Ovary (tissue), 9 donors: ENCODE measurements around the gene ZNF367. TPM values are rescaled to one million over a fixed set of nuclear protein-coding genes. Genes with fewer than 3 reads are reported as not detected.

Source experiments
- DNase-seq, 5 donors: peaks; one replicate each; pipeline ENCODE4 v3.0.0-alpha.2; 2019 to 2020
- H3K27ac ChIP-seq, 2 donors: fragments of 200-600 bp; one replicate each; pipeline versions ENCODE4 v1.5.1 to v1.8.0; 2019 to 2022
- H3K27me3 ChIP-seq: fragments of 200-600 bp; one replicate; pipeline ENCODE4 v1.8.0; 2022
- H3K36me3 ChIP-seq: fragments of 200-600 bp; sonication (generic); one replicate; pipeline ENCODE4 v1.5.1; 2019
- H3K4me1 ChIP-seq: one replicate; pipeline ENCODE4 v1.8.1; 2013; ENCODE audit warnings: mild to moderate bottlenecking, moderate library complexity; ENCODE audit not compliant: insufficient read depth
- H3K4me3 ChIP-seq: fragments of 200-600 bp; sonication (generic); one replicate; pipeline ENCODE4 v1.5.1; 2017
- H3K9me3 ChIP-seq, 2 donors: fragments of 200-600 bp in 1 of 2; sonication (generic) in 1 of 2; one replicate each; pipeline versions ENCODE4 v1.5.1 to v1.8.1; 2013 to 2019; ENCODE audit warnings: mild to moderate bottlenecking in 1 of 2, moderate library complexity in 1 of 2
- EP300 ChIP-seq: sonication (generic); formaldehyde crosslinking; IDR thresholded peaks from one replicate; pipeline ENCODE4 v1.6.1; 2017; ENCODE audit warnings: antibody characterized with exemption
- POLR2A ChIP-seq: fragments of 450-650 bp; IDR thresholded peaks from one replicate; pipeline ENCODE4 v1.6.1; 2017; ENCODE audit warnings: antibody characterized with exemption, mild to moderate bottlenecking, moderate library complexity
- WGBS, 3 donors: extraction: QIAGEN DNeasy Blood & Tissue Kit in 1 of 3; methylation state at CpG; one replicate each; pipeline versions ENCODE4 v1.1.5 to v1.1.7; 2013 to 2017; 5-methylcytosine and 5-hydroxymethylcytosine counted together
- intact Hi-C, 4 donors: fragments of 100-400 bp; cut with DNase I; formaldehyde crosslinking; loops; one replicate each; pipeline versions ENCODE4 v1.11.0 to v1.15.1; 2022 to 2023
- polyA plus RNA-seq, 2 donors: library from polyadenylated mRNA; stranded (reverse); fragments of 200-250 nt in 1 of 2; fragments of 350-450 nt in 1 of 2; fragmentation: Illumina TruSeq in 1 of 2; extraction: RNeasy Lipid Tissue Mini Kit (QIAGEN cat#74804) in 1 of 2; gene quantifications; one replicate each; pipeline ENCODE4 v1.2.3, GENCODE V29; 2013 to 2014
- total RNA-seq, 7 donors: library from RNA; depleted of rRNA in 2 of 7; stranded (reverse); fragments of >200 nt in 2 of 7; fragmentation: NEBNext Ultra II Directional in 3 of 7; extraction: Animal tissue kit (Norgen Biotek cat#: 25700) in 3 of 7; gene quantifications; one replicate each; pipeline versions ENCODE4 v1.1.0 to v1.2.4, GENCODE V29; 2016 to 2023
- TF ChIP-seq, protein P1 (sequence below), 3 donors: fragments of 450-650 bp in 2 of 3; fragments of 200-600 bp in 1 of 3; IDR thresholded peaks; one replicate each; pipeline versions ENCODE4 v1.5.1 to v1.8.0; 2016 to 2022; ENCODE audit warnings: antibody characterized with exemption in 3 of 3, mild to moderate bottlenecking in 1 of 3
- donor health status: DM: no; HTN: no; CAD: no; lungs with moderate emphysema.
- donor health status: DM: no; HTN: no; CAD: no.
- donor health status: Bipolar disorder and iron deficiency.
- donor health status: DM: yes; HTN: yes; CAD: no.
- donor health status: DM: no; HTN: no; CAD: no.
- donor health status: DM: yes; HTN: yes; CAD: no.

The ZNF367 gene
- total and polyA plus RNA-seq, 9 donors, result 1.1 to 2.4 (median 1.6) TPM

DNA sequence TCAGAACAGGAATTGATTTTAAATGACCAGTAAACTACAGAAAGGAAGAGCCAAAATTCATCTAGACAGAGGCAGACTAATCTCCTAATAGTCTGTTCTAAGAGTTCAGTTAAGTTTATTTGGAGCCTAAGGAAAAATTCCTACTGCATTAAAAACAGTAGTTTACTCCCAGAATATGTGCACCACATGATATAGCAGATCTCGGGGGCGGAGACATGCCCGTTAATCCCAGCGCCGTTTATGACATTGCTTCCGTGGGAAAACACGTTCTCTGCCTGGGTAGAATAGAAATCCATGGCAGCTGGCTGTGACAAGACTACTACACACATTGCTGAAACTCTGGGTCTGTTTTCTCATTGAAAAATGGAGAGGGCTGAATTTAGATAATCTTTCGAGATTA, 43.2 kb upstream of the ZNF367 start:
- Histone ChIP-seq H3K36me3 (no peaks in the 10 kb centered on the region), H3K4me3 (no peak overlapping the region), H3K4me1 (no peaks in the 10 kb centered on the region), H3K27ac (no peak overlapping the region), H3K9me3 (no peaks in the 10 kb centered on the region), H3K27me3 (no peaks in the 10 kb centered on the region)
- no peak for DNase-seq
- TF ChIP-seq POLR2A, result no peak
- TF ChIP-seq EP300, result no peak
- TF ChIP-seq, protein P1, sequence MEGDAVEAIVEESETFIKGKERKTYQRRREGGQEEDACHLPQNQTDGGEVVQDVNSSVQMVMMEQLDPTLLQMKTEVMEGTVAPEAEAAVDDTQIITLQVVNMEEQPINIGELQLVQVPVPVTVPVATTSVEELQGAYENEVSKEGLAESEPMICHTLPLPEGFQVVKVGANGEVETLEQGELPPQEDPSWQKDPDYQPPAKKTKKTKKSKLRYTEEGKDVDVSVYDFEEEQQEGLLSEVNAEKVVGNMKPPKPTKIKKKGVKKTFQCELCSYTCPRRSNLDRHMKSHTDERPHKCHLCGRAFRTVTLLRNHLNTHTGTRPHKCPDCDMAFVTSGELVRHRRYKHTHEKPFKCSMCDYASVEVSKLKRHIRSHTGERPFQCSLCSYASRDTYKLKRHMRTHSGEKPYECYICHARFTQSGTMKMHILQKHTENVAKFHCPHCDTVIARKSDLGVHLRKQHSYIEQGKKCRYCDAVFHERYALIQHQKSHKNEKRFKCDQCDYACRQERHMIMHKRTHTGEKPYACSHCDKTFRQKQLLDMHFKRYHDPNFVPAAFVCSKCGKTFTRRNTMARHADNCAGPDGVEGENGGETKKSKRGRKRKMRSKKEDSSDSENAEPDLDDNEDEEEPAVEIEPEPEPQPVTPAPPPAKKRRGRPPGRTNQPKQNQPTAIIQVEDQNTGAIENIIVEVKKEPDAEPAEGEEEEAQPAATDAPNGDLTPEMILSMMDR (IDR thresholded peaks at IDR 0.05), result no peak
- WGBS, 3 donors, result 88 to 90% (median 88%) methylated on average over 8 of the region's 8 CpGs
- intact Hi-C loops, result loop anchor here in 1 of 4 donors (10.0 kb wide), 1 partner anchor 163 kb away; no protein-coding TSS in a partner anchor

DNA sequence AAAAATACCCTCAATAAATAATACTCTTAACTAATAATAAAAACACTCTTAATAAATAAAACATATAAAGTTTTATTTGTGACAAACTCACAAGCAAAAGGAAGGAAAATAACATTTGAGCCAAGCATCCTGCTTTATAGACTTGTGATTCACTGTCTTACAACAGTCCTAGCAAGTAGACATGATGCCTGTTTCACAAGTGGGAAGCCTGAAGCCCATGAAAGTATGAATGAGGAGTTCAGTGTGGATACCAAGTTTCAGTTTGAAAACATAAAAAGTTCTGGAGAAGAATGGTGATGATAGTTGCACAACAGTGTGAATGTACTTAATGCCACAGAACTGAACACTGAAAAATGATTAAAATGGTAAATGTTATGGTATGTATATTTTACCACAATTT, 42.7 kb upstream of the ZNF367 start:
- H3K36me3 ChIP-seq, result no peaks in the 10 kb centered on the region
- no peaks in the 10 kb centered on the region for H3K9me3 ChIP-seq
- no peak overlapping the region for H3K27ac ChIP-seq
- intact Hi-C loops, result loop anchor here in 1 of 4 donors (10.0 kb wide), 1 partner anchor 164 kb away; no protein-coding TSS in a partner anchor
- no peaks in the 10 kb centered on the region for H3K4me1 ChIP-seq
- DNase-seq, result no peak
- TF ChIP-seq POLR2A (no peak), EP300 (no peak)
- TF ChIP-seq, protein P1 (IDR thresholded peaks at IDR 0.05), result no peak
- H3K4me3 ChIP-seq, result no peak overlapping the region
- no peaks in the 10 kb centered on the region for H3K27me3 ChIP-seq

DNA sequence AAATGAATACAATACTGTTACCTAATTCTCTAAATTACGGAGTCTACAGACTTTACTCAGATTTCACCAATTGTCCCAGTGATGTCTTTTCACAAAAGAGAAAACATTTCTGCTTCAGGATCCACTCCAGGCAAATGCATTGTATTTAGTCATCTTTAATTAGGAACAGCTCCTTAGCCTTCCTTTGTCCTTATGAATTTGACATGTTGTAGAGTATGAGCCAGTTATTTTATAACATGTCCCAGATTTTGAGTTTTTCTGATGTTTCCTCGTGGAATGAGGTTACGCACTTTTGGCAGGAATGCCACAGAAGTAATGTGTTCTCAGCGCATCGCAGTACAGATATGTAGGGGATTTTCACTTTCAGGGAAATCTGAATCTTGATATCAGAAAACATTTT, 42.3 kb upstream of the ZNF367 start:
- H3K4me3 ChIP-seq, result no peak overlapping the region
- no peaks in the 10 kb centered on the region for H3K9me3 ChIP-seq
- 75 to 90% (median 86%) methylated on average over 5 of the region's 5 CpGs for WGBS, 3 donors
- H3K36me3 ChIP-seq, result no peaks in the 10 kb centered on the region
- H3K27me3 ChIP-seq, result no peaks in the 10 kb centered on the region
- TF ChIP-seq, protein P1 (IDR thresholded peaks at IDR 0.05), result no peak
- H3K4me1 ChIP-seq, result no peaks in the 10 kb centered on the region
- no peak overlapping the region for H3K27ac ChIP-seq
- intact Hi-C loops, result loop anchor here in 1 of 4 donors (10.0 kb wide), 1 partner anchor 164 kb away; no protein-coding TSS in a partner anchor
- no peak for DNase-seq

DNA sequence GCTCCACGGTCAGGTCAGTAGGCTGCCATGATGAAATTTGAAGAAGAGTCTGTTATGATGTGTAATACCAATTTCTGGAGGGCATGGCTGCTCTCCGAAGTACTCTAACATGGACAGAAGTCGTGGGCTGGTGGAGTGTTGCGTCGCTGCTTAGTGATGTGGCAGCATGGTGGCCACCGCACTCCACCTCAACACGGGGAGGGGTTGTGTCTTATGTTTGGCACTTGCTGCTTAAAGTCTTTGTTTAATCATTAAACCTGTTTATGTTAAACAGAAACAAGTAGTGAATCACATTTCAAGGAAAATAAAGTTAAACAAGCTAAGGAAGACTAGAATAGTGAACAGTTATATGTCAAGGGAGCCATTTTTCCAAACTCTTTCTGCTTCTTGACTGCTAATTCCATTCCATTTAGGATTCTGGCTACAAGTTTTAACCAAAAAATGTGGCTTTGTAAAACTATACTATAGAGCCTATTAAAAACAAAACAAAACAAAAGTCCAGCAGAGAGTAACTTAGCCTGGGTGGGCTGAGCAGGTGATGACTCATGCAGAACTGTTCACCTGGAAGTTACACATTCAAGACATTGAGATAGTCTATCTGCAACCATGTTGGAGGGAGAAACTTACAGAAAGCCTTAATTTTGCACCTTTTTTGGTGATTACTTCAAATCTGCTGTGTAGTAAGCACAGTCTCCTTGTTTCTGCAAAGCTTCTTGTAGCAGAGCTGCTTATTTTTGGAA, 41.3 kb upstream of the ZNF367 start:
- WGBS, 3 donors, result 95 to 97% (median 95%) methylated on average over 7 of the region's 7 CpGs
- no peak overlapping the region for H3K27ac ChIP-seq
- DNase-seq, result no peak
- H3K27me3 ChIP-seq, result no peaks in the 10 kb centered on the region
- H3K4me1 ChIP-seq, result no peaks in the 10 kb centered on the region
- TF ChIP-seq EP300 (no peak), POLR2A (no peak)
- TF ChIP-seq, protein P1 (IDR thresholded peaks at IDR 0.05), result no peak
- H3K9me3 ChIP-seq, result no peaks in the 10 kb centered on the region
- no peak overlapping the region for H3K4me3 ChIP-seq
- intact Hi-C loops, result loop anchor here in 2 of 4 donors (10.0 kb wide), 2 partner anchors 55 to 165 kb away; no protein-coding TSS in a partner anchor
- H3K36me3 ChIP-seq, result no peaks in the 10 kb centered on the region
